Renal cortical epithelial cell (primary cell): ENCODE measurements around the gene PSMD14. TPM values are rescaled to one million over a fixed set of nuclear protein-coding genes. Genes with fewer than 3 reads are reported as not detected.

Experiments used
- DNase-seq: peaks from one replicate; pipeline ENCODE4 v3.0.0-alpha.2; 2011; ENCODE audit warnings: low read depth
- total RNA-seq: library from RNA; depleted of rRNA; stranded (reverse); fragments of >200 nt; gene quantifications from 2 replicates; pipeline ENCODE4 v1.2.3, GENCODE V29; 2014

The PSMD14 gene
- total RNA-seq, 1 donor from 2014 or later = 107 TPM

DNA sequence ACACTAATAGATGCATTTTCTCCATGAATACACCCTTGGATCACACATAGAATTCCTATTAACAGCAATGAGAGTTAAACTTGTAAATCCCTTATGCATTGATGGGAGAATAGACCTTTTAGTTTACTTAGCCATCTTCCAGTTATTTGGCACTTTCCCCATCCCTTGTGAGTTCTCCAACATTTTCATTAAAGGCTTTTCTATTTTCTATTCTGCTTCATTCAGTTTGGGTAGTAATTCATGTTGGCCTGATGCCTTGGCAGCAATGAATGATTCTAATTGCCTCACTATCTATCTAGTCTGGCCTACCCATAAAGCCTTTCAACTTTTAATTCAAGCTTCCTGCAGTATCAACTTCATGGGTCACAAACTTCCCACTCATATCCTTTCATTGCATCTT is 140.2 kb downstream of the PSMD14 start:
- DNase-seq = no peak

Other genes with a start within 250 kb of the PSMD14 start
- 98.2 and 123 TPM in 2 replicates for gene TANK, start 148.0 kb upstream of the PSMD14 start, total RNA-seq
- under 0.01 TPM in 1 of 2 replicates, not detected in the other for gene TBR1, start 107.9 kb downstream of the PSMD14 start, total RNA-seq